K562 (cell line): ENCODE measurements around the gene PDK1. TPM values are rescaled to one million over a fixed set of nuclear protein-coding genes. Genes with fewer than 3 reads are reported as not detected.

Experiments used
- BCLAF1 ChIP-seq, 2 experiments: fragments of 450-650 bp in 1 of 2; IDR thresholded peaks; 2 replicates each; pipeline ENCODE4 v1.6.1; 2011 to 2017; ENCODE audit warnings: low read depth in 2 of 2, antibody characterized with exemption in 1 of 2, borderline replicate concordance in 1 of 2, low read length in 1 of 2, mild to moderate bottlenecking in 1 of 2, mixed read lengths in 1 of 2; ENCODE audit not compliant: control insufficient read depth in 1 of 2
- E2F5 ChIP-seq: sonication (generic); formaldehyde crosslinking; IDR thresholded peaks from 2 replicates; pipeline ENCODE4 v1.8.0; 2022; ENCODE audit warnings: mild to moderate bottlenecking, missing genetic modification reagents
- HDGF ChIP-seq: fragments of 450-650 bp; IDR thresholded peaks from 2 replicates; pipeline ENCODE4 v1.6.1; 2016
- MTF1 ChIP-seq: fragments of 250-450 bp; sonication (Bioruptor Pico); IDR thresholded peaks from 2 replicates; pipeline ENCODE4 v1.9.0; 2021; ENCODE audit warnings: moderate library complexity, mild to moderate bottlenecking, inconsistent platforms, borderline replicate concordance
- NFIX ChIP-seq: fragments of 250-450 bp; sonication (Bioruptor Pico); IDR thresholded peaks from 2 replicates; pipeline ENCODE4 v1.4.0; 2020; ENCODE audit warnings: low read depth, mild to moderate bottlenecking, moderate library complexity
- PHF20 ChIP-seq: fragments of 450-650 bp; IDR thresholded peaks from 2 replicates; pipeline ENCODE4 v1.6.1; 2018; ENCODE audit not compliant: partially characterized antibody
- POLR3G ChIP-seq: IDR thresholded peaks from 2 replicates; pipeline ENCODE4 v1.6.1; 2011; ENCODE audit not compliant: insufficient read length, insufficient replicate concordance; ENCODE audit errors: extremely low read depth
- PTRF ChIP-seq: fragments of 450-650 bp; IDR thresholded peaks from 2 replicates; pipeline ENCODE4 v1.6.1; 2016; ENCODE audit warnings: mild to moderate bottlenecking, missing genetic modification characterization, missing compliant biosample characterization
- TAL1 ChIP-seq: fragments of 450-650 bp; IDR thresholded peaks from 2 replicates; pipeline ENCODE4 v1.6.1; 2016; ENCODE audit warnings: mild to moderate bottlenecking
- ZBED1 ChIP-seq: IDR thresholded peaks from 2 replicates; pipeline ENCODE4 v1.6.1; 2014
- ZNF143 ChIP-seq: sonication (generic); formaldehyde crosslinking; IDR thresholded peaks from 2 replicates; pipeline ENCODE4 v1.9.0; 2022; ENCODE audit warnings: mild to moderate bottlenecking, missing genetic modification reagents
- ZNF318 ChIP-seq, 2 experiments: fragments of 450-650 bp; IDR thresholded peaks; 2 replicates each; pipeline ENCODE4 v1.6.1; 2016; ENCODE audit warnings: mild to moderate bottlenecking in 2 of 2, borderline replicate concordance in 1 of 2, low read depth in 1 of 2, moderate library complexity in 1 of 2
- ZNF384 ChIP-seq: IDR thresholded peaks from 2 replicates; pipeline ENCODE4 v1.6.1; 2012; ENCODE audit warnings: low read depth, low read length, improper control_type of control experiment
- ZNF449 ChIP-seq: fragments of 250-450 bp; sonication (Bioruptor Pico); IDR thresholded peaks from 2 replicates; pipeline ENCODE4 v1.8.0; 2022; ENCODE audit warnings: moderate library complexity, mild to moderate bottlenecking, inconsistent platforms
- ZNF507 ChIP-seq: conservative IDR thresholded peaks from 2 replicates; pipeline ENCODE4 v1.6.1; 2017; ENCODE audit warnings: missing genetic modification characterization, missing compliant biosample characterization
- polyA plus RNA-seq, 8 experiments: library from polyadenylated mRNA; depleted of rRNA in 4 of 8; stranded (reverse) in 5 of 8; unstranded in 3 of 8; fragments of >200 nt; fragmentation: Nextera tagmentation in 2 of 8; fragmentation: Illumina TruSeq in 1 of 8; extraction: Ambion mirVana in 2 of 8; extraction: Trizol in 1 of 8; gene quantifications; 2 replicates each; pipeline versions ENCODE4 v1.2.1 to v1.2.3, GENCODE V29; 2011 to 2014; ENCODE audit warnings: inconsistent platforms in 1 of 8, missing spikeins in 1 of 8
- total RNA-seq, 7 experiments: library from RNA; depleted of rRNA in 6 of 7; stranded (reverse); fragments of >200 nt in 6 of 7; fragmentation: Illumina TruSeq in 2 of 7; extraction: Trizol in 2 of 7; gene quantifications; 2 replicates each; pipeline versions ENCODE4 v1.2.1 to v1.2.3, GENCODE V29; 2011 to 2021; ENCODE audit warnings: low replicate concordance in 1 of 7

PDK1 gene
- total and polyA plus RNA-seq, 9 of the 15 experiments (the other 6 are each of a cell fraction or from before 2014, with no cell fraction given), result 3.5 to 176 (median 13.9) TPM

GRCh38 chr2:172600557-172601008, 44.7 kb downstream of the PDK1 start (continued):
- TF ChIP-seq ZNF318 (IDR thresholded peaks at IDR 0.05; ENCODE audit: borderline replicate concordance in 1 of 2, low read depth in 1 of 2) (no peak), ZNF384 (no peak), HDGF (no peak), NFIX (CRISPR knock-in tag) (no peak), TAL1 (peak; percentile 97), BCLAF1 (IDR thresholded peaks at IDR 0.05; ENCODE audit: borderline replicate concordance in 1 of 2, control insufficient read depth in 1 of 2, low read depth in 2 of 2, low read length in 1 of 2) (0 out of 4 replicates have a peak, but pooled peaks of 1 of the 2 experiments have one; percentile 51), ZNF143 (CRISPR knock-in tag) (no peak), PTRF (tag) (no peak), ZNF449 (no peak), POLR3G (no peak), ZNF507 (tag) (no peak), MTF1 (CRISPR knock-in tag) (no peak), PHF20 (peak; percentile 10), ZBED1 (peak; percentile 46; the same call in 1 of the 2 replicates), E2F5 (CRISPR knock-in tag) (no peak)
